NCI-H1092 (cell line): ENCODE measurements around the gene TAF3.

ENCODE experiments used
- DNase-seq: peaks from one replicate; lab custom pipeline; 2025; lab: John Stamatoyannopoulos, UW

The TAF3 gene

DNA sequence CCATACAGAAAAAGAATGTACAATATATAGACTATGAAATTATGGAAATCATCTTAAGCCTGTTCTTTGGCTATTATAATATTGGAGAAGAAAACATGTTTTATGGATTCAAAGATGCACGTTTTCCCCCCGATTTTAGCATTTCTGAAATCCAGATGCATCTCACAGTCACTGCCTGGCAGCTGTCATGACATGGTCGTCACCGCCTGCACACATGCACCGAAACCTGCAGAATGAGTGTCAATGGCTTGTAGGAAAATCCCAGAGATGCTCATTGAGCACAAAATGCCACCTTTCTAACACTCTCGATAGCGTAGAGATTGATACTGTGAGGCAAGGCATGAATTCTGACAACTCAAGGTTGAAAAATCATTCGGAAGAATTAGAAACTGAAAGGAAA, 115.5 kb downstream of the TAF3 start:
- DNase-seq, result no peak

DNA sequence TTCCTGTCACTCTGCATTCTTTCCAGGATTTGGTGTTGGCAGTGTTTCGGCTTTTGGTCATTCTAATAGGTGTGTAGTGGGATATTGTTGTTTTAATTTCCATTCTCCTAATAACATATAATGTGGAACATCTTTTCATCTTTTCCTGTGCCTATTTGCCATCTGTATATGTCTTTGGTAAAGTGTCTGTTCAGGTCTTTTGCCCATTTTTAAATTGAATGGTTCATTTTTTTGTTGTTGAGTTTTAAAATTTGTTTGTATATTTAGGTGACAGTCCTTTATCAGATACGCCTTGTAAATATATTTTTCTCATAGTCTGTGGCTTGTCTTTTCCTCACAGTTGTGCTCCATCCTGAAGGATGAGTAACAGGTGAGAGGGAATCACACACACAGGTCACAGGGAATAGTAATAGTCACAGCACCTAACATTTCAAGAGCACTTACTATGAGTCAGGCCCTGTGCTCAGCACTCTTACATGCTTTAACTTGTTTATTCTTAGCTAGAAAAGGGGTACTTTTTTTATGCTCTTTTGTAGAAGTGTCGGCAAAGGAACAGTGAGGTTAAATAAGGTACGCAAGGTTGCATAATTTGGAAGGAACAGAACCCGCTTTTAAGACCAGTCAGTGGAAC, 119.1 kb downstream of the TAF3 start:
- DNase-seq, result no peak

DNA sequence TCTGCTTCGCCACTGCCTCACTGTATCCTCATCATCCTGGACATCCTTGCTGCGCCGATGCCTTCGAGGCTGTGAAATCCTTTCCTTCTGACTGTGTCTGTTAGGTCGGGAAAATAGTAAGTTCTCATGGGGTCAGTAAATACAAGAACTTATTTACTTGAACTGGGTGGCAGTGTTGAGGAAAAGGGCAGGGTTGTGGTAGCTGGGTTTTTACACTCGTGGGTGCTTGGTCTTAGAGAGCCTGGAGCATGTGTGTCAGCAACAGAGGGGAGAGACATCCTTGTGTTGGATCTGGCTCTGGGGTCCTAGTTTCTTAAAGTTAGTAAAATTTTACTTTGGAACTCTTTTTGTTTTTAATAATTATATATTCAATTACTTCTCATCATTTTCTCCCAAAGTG, 123.3 kb downstream of the TAF3 start:
- no peak for DNase-seq

DNA sequence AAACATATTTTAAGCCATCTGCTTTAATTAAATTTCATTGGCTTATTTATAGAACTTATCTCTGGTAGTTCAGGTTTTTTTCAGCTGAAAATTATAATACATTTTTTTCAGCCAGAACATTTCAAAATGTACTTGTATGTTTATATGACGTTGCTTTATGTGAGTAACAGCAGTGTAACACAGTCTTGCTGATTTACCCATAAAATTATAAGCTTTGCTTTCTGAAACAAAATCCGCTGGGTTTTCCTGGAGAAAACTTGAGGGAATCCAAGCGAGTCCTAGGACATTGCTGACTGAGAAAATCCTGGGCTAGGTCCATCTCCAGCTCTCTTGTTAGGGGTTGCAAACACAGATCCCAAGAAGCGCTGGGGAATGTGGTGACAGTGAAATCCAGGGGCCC, 124.0 kb downstream of the TAF3 start:
- DNase-seq, result no peak

DNA sequence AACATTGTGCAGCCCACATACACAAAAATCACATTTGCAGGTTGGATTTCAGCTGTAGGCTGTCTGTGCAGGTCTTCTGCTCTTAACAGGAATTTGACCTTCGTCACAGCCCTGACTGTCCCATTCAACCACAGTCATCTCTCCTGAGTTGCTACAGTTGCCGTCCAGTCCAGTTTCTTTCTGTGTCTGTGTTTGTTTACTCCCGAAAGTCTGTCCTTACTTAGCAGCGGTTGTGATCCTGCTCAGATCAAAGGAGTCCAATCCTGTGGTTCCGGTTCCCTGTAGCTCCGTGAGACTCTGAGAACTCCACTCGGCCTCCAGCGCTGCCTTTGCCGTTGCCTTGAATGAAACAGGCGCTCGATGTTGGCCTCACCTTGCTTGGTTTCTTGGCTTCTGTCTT, 124.6 kb downstream of the TAF3 start:
- no peak for DNase-seq

DNA sequence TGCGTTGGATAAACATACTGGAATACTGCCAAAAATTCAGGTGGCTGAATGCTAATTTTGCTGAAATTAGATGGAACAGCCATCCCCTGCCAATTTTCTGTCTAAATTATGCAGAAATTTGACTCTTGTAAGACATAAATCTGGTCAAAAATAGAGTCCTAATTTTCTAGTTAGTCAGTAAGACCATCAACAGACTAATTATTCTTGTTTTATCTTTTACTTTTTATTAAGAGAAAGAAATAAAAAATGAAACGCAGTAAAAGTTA, 125.8 kb downstream of the TAF3 start:
- DNase-seq, result no peak

DNA sequence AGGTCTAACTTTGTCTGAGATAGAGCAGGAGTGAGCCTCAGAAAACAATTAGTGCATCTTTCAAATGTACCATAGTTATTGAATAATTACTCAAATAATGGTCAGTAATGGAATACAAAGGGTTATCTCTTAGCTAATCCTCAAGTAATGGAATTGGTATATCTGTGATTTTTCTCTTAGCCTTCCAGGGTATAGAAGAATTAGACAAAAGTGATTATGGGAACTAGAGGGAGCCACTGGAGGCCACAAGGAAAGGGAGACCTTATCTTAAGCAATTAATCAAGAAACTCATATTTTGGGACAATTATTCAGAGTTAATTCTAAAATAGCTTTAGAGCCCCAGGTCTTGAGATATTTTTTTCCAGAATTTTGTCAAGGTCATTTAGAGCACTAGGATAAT, 126.2 kb downstream of the TAF3 start:
- no peak for DNase-seq

DNA sequence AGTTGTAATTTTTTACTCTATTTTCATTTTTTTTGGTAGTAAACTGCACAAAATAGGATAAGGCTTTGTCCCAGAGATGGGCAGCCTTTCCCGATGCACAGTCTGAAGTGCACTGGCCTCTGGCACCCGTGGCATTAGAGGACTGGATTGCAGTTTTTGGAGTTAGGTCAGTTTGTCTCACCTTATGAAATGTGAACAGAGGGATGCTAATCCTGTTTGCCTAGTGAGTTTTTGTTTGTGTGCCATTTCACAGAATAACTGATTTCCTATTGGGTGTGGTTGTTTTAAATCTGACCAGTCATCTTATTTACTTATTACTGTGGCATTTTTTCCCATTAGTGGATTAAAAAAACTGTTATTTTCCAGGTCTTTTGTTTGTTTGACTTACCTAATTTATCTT, 126.7 kb downstream of the TAF3 start:
- DNase-seq, result no peak

DNA sequence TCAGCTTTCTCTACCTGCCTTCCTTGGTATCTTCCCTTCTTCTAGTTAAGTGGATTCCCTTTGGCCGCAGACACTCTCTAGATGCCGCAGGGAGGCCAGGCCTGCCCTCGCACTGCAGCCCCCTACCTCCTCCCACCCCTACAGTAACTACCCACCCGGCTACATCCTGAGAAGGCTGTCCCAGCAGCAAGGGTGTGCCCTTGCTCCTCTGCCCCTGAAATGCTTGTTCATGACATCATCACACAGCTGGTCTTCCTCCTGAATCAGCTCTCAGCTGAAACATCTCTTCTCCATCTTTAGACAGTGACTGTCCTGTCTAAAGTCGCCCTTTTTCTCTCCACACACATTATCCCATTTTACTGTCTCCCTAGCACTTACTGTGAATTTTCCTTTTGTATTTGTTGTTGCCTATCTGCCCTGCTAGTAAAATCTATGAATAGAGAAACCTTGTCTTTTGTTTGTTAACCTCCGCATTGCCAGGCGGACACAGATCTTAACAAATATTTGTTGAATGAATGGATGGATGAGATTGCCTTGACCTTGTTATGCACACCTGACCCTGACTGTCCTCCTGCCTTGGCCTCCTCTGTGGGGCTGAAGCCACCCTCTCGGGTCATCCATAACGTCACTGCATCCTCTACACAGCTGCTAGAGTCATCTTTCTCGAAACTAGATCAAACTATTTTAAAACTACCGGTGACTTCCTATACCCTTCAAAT, 127.3 kb downstream of the TAF3 start:
- no peak for DNase-seq

DNA sequence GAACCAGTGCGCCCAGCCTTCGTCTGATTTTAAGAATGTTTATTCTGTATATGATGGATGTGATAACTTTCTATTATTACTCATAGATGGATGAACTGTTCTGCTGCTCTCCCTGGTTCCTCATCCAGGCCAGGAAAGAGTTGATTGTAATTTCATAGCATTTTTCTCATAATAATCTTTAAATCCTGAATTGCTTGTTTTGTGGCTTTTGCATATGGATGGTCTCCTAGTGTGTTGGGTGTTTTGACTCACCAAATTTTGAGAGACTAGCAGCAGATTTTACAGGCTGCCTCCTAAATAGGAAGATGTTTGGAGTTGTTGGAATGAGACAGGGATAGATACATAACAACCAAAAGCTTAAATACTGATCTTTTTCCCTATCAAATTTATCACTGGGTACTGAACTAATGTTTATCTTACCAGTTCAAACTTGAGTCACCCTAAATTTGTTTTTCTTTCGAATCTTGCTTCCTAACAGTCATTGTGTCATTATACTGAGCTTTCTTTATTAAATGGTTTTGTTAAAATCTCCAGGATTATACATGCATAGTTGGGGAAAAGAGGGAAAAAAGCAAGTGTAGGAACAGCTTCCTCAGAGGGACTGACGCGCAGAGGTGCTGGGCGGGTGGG, 130.2 kb downstream of the TAF3 start:
- no peak for DNase-seq

DNA sequence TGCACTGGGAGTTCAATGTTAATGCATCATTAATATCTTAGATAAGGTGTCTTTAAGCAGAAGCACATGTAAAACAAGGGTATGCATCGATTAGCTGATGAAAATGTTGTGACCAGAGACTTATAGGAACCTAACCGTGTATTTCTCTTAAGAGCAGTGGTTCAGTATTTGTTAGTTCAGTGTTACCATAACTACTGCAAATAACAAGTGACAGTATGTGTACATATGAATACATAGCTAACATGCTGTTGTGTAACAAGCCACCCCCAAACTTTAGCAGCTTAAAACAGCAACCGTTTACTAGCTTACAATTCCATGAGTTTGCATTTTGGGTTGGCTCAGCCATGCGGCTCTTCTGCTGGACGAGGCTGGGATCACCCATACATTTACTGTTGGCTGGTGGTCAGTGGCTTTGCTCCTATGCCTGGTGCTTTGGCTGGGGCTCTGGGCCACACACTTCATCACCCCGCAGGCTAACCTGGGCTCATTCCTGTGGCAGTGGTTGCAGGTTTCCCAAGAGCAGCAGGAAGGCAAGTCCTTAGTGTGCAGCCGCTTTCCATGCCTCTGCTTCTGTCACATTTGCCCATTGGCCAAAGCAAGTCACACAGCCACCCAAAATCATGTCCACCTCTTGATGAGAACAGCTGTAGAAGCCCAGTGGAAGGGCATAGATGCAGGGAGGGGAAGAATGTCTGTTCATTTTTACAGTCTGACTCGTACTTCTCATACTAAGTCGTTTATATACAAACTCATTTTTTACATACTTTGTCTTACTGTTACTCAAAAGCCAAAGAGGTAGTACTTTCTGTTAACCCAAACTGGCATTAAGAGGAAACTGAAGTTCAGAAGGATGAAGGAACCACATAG, 132.9 kb downstream of the TAF3 start:
- DNase-seq, result no peak

DNA sequence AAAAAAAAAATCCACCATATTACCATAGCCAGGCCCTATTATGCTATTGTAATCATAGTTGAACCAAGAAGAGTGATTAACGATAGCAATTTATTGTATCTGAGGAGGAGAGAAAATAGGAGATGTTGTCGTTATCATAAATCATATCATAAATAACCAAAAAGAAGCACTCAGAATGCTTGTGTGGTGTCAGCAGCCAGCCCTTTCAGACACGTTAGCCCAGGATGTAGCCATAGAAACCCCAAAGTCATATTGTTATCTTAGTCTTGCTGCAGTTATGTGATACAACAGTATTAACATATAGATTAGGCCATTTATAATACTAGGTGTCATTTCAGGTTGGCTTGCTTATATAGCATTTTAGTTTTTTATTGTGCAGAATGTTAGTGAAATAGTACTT, 134.0 kb downstream of the TAF3 start:
- DNase-seq, result no peak

DNA sequence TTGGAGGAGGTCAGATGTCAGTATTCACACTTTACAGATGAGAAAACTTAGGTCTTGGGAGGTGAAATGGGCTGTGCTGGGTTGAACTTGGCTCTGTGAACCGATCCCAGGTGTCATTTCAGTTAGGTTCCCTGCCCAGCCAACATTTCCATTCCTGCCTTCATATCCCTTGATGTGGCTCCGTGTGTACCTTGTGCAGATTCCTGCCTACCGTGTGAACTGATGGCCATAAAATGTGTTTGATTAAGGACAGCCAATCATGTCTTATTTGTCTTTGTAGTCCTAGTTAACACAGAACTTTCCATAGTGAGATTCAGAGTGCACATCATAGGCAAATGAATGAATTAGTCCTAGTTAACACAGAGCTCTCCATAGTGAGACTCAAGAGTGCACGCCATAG, 135.1 kb downstream of the TAF3 start:
- DNase-seq, result no peak

DNA sequence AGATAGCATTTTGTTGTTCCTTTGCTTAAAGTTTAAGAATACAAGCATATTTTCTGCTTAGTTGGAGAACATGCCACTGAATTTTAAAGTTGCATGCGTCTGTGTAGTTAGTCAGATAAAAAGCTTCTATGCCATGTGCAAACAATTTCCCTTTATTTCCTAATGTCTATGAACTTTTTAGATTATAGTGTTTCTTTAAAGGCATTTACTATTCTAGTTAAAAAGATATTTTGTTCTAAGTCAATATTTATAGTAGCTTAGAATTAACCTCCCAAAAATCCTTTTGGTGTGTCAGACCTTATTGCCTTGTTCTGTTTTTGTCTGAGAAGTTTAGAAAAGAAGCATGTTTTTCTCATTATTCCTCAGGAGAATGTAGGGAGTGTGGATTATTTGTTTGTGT, 137.1 kb downstream of the TAF3 start:
- no peak for DNase-seq

DNA sequence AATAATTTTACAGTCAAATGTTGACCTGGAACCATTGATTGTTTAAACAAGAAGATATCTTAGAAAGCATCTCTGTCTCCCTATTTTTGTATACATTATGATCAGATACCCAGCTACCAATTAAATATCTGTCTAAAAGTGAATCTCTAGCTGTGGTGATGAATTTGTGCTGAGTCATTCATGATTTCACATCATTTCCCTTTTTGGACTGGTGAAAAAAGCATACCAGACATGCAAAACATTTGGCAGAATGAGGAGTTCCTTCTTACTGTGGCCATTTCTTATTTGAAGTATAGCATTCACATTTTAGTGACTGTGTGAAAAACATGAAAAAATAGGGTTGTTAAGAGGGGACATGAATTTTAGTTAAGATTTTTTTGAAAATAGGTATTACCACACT, 138.2 kb downstream of the TAF3 start:
- no peak for DNase-seq

DNA sequence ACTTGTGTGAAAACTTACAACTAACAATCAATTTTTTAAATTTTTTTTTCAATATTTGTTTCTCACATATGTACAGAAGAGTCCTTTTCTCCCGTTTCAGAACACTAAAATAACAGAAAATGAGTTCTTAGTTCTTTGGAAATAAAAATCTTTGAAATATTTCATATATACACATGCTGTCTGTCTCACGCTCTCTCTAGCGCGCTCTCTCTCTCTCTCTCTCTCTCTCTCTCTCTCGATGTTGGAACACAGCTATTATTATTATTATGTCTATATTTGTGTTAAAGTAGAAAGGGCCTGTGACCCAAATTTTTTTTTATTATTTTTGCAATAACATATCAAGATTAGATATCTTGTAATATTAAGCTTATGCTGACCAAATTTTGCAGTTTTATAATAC, 139.3 kb downstream of the TAF3 start:
- no peak for DNase-seq

DNA sequence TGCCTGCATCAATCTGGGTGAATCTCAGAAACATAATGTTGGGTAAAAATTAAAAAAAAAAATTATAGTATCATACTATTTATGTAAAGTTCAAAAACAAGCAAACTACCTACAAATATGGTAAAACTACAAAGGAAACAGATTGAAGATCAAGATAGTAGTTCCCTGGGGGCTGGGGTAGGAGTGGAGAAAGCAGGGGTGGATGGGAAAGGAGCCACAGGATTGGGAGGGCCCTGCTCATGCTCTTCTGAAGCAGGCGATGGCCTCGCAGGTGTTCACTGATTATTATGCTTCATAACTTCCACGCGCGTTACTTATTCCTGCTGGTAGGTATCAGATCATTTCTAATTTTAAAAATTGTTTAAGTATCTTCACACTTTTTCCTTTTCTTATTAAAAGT, 140.1 kb downstream of the TAF3 start:
- DNase-seq, result no peak

DNA sequence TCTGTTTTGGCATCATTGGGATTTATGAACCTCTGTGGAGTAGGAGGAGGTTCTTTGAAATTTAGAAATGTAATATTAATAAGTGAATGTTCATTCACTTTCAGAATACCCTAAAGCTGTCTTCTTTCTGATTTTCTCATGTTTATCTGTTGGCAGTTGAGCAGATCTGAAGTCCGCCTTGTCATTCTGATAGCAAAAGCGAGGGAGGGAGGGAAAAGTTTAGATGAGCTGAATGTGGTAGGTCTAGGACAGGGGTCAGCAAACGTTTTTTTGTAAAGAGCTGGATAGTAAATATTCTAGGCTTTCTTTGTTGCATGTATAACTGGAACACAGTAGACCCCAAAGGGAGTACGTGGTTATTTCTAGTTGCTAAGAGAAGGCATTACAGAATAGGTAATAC, 141.8 kb downstream of the TAF3 start:
- DNase-seq, result no peak

DNA sequence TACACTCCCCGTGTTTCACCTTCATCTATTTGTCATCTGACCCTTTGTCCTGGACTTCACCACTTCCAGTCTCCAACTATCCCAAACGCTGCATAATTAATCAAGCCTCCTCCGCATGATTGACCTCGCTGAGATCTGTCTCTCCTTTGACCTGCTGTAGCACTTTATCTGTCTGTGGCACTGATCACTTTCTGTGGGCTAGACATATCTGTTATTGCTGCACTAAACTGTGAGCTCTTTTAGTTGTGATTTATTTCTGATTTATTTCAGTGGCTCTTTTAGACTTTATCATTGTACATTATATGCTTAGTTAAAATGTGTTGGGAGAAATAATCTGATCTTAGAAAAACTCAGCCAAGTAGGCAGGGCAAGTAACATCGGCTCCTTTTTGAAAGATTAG, 144.3 kb downstream of the TAF3 start:
- no peak for DNase-seq

DNA sequence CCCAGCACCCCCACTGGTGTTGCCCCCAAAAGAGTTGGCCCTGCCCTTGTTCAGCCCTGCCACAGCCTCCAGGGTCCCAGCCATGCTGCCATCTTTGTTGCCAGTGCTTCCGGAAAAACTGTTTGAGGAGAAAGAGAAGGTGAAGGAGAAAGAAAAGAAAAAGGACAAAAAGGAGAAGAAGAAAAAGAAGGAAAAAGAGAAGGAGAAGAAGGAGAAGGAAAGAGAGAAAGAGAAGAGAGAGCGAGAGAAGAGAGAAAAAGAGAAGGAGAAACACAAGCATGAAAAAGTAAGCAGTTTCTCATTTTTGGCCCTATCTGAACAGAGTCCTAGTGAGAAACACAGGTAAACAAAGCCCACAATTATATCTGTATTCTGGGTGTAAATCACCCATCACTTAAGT, 147.2 kb downstream of the TAF3 start:
- DNase-seq, result no peak

DNA sequence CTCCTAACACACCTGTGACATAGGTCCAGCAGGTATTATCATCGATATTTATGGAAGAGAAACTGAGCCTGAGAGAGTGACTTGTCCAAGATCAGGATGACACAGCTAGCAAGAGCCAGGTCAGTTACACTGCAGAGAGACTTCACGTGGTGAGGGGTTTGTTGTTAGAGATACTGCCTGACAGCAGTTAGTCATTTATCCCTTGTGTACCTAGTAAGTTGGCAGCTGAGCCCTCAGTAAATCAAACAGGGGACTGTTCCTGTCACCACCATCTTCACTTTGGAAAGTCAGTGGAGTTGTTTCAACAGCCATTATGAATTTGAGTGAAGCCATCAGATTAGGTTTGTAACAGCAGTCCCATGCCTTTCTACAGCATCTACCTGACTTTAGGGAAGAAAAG, 148.7 kb downstream of the TAF3 start:
- DNase-seq, result no peak

DNA sequence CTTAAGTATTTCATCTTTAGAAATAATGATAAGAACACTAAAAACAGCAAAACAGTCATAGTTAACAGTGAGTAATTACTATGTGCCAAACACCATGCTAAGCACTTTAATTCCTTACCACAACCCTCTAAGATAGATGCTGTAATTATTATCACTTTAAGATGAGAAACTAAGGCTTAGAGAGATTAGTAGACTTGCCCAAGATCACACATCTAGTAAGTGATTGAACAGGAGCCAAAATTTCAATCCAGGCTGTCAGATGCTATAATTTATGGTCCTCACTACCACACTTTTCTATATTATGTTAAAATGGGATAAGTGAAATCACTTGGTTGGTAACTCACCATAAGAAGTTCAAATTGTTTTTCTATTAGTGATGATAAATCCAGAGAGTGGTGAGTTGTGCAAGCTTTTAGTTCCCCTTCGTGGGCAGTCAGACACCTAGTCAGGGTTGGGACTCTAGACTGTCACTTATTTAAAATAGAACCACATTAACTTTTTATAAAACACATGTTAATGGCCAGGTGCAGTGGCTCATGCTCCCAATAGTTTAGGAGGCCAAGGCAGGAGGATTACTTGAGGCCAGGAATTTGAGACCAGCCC, 150.3 kb downstream of the TAF3 start:
- no peak for DNase-seq

DNA sequence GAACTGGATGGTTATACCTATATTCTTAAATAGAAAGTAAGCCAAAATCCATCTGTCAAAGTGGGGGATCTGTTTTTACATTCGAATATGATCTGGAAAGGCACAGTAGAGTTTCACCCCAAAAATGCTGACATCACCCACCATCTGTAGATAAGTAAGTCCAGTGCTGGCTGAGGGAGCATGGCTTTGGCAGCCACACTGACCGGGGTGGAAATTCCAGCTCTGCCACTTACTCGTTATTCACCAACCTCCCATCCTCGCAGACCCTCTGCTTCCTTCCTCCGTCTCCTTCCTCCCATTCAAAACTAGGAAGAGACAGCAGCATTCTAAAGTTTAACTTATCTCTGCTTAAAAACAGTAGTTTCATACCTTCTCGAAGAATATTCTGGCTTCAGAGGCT, 151.3 kb downstream of the TAF3 start:
- no peak for DNase-seq
